GM18498 (cell line): ENCODE measurements around the gene ASPN.

Experiments
- ATAC-seq: cut with Tn5 transposase; IDR thresholded peaks from one replicate; pipeline ENCODE4 v1.9.1; 2021; ENCODE audit warnings: mild to moderate bottlenecking, moderate library complexity; ENCODE audit not compliant: unreplicated experiment

ASPN gene

DNA sequence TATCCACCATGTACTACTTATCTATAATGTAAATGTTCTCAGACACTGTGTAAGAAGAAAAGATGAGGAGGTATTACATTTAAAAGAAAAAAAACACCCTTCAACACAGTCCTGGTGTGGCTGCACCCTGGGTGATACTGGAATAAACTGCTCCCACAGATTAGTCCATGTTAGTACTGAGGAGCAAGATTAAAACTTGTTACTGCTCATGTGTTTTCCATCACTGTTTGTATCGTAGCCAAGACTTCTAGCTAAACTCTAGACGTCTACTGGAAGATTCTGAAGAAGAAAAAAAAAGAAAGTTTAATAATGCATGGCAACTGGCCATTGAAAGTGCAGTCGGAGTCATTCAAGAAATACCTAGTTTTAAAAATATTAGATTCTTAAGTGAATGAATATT lies at the start of gene ASPN:
Gene ASPN (minus strand): TSS at position 178 of the 400 bp plus-strand sequence.
- no peak for ATAC-seq

DNA sequence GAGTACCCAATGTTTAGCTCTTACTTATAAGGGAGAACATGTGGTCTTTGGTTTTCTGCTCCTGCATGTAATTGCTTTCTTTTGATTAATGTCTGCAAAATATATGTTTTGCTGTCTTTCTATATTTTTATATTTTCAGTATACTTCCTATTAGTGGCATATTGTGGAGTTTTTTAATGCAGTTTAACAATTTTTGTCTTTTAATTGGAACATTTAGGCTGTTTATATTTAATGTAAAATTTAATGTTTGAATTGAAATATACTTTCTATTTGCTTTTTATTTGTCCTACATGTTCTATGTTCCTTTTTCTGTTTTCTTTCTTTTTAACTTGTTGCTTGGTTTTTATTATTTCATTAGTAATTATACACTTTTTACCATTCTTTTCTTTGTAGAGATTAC lies 48.6 kb upstream of the ASPN start:
- ATAC-seq, result no peak

DNA sequence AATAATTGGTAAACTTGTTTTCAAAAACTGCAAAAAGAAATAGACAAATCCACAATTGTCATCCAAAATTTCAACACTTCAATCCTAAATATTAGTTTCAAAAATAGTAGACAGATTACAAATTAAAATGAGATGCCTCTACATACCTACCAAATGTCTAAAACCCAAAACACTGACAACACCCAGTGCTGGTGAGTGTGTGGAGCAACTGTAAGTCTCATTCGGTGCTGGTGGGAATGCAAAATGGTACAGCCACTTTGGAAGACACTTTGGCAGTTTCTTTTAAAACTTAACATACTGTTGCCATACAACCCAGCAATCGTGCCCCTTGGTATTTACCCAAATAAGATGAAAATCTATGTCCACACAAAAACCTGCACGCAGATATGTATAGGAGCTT lies 46.8 kb upstream of the ASPN start:
- ATAC-seq, result no peak

DNA sequence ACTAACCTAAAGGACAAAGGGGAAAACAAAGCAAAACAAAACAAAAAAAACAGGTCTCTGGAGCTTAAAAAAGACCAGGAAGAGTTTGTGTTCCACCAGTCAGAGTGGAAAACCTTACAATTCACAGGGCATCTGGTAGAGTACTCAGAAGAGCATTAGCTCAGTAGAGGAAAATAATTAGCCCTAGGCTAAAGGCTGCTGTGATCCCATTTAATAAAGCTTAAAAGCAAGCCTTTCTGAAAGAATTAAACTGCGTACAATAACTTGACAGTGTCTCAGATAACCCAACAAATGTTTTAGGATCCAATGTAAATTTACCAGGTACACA lies 46.2 kb upstream of the ASPN start:
- no peak for ATAC-seq

DNA sequence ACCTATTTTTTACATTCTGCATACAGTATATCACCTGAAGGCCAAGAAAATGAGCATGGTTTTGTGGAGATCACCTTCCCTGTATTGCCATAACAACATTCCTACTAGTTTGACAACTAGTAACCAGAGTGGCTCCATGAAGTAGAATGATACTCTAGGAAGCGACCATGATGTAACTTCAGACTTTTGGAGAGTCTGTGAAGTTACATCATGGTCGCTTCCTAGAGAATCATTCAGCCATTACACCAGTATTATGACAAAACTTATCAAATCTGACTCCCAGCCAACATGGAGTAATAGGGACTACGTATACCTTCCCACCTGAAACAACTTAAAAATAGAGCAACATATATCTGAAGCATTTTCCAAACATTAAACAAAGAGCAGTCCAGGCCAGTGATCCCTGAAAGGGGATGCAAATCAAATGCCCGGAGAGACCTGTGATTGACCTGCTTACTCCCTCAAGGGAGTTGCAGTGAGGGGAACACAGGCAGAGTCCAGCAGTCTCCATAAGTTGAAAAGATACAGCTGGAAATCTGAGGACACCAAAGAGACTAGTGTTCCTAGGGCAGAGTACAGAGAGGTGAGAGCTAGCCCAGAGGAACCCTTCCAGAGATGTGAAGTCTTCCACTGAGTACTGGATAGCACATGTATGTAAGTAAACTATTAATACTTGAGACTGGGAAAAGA lies 45.7 kb upstream of the ASPN start:
- no peak for ATAC-seq

DNA sequence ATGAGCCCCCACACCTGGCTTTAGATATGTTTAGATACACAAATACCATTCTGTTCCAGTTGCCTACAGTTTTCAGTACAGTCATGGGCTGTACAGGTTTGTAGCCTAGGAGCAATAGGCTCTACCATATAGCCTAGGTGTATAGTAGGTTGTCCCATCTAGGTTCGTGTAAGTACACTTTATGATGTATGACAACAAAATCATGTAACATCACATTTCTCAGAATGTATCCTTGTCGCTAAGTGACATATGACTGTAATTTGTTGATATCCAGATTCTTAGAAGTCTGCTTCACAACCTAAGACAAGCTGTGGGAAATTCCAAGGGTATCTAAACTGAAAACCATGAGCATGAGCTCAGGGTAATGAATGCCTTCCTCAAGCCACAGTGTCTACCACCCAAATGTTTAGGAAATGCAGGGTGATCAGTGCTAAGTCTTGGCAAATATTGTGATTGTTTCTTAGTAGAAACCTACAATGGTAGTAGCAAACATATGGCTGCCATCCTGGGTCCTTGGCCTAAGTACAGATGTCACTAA lies 45.1 kb upstream of the ASPN start:
- no peak for ATAC-seq

DNA sequence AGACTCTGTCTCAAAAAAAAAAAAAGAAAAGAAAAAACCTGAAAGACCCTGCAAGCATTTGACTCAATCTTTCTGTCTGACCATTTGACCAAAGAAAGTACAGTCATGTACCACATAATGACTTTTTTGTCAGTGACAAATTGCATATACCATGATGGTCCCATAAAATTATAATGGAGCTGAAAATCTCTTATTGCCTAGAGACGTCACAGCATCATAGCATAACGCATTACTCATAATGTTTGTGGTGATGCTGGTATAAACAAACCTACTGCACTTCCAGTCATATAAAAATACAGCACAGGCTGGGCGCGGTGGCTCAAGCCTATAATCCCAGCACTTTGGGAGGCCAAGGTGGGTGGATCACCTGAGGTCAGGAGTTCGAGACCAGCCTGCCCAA lies 43.0 kb upstream of the ASPN start:
- ATAC-seq, result no peak

DNA sequence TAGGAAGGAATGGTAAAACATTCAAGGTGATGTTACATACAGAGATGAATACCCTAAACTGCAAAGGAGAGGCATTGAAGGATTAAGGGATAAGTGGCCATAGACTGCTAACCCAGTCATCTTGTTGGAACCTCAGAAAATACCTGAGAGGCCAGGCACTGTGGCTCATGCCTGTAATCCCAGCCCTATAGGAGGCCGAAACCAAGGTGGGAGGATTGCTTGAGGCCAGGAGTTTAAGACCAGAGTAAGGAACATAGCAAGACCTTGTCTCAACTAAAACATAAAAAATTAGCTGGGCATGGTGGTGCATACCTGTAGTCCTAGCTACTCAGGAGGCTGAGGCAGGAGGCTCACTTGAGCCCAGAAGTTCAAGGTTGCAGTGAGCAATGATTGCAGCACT lies 42.6 kb upstream of the ASPN start:
- no peak for ATAC-seq

DNA sequence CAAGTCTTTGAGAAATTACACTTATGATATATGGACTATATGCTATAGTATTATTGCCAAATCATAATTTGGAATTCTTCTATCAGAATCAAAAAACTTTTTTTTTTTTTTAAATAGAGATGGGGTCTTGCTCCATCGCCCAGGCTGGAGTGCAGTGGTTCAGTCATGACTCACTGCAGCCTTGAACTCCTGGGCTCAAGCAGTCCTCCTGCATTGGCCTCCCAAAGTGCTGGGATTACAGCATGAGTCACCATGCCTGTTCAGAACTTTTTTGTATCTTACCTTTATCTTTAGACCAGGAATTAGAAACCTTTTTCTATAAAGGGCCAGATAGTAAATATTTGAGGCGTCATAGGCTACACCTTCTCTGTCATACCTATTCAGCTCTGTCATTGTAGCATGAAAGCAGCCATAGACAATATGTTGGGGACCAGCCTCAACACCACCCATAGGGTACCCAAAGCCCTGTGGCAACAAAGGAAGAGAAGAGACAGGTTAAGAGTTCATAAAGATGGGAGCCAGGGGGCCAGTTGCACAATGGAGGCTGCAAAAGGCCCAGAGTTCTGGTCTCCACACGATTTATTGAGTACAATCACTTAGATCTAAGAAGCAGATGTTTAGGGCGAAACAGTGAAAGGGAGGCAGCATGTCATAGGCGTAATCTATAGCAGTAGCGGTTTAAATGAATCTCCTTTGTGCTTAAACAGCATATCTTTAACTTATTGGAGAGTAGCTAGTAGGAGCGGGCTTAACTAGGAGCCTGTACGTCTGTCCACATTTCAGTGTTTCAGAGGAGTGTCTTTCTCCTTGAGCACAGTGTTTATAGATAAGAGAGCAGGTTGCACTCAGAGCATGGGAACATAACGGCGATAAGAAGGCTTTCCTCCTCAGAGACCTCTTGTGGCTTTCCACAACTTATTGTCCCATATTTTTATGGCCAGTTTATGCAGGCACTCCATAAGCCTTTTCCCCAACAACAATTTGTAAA lies 41.0 kb upstream of the ASPN start:
- ATAC-seq, result no peak

DNA sequence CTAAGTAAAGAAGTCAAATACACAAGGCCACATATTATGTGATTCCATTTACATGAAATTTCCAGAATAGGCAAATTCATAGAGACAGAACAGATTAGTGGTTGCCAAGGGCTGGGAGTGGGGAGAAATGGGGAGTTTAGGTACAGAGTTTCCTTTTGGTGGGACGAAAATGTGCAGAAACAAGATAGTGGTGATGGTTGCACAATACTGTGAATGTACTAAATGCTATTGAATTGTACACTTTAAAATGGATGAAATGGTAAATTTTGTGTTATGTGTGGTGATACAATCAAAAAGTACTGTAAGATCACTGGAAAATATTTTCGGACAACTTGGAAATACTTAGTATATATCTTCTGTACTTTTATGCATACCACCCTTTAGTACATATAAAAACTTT lies 38.5 kb upstream of the ASPN start:
- no peak for ATAC-seq

DNA sequence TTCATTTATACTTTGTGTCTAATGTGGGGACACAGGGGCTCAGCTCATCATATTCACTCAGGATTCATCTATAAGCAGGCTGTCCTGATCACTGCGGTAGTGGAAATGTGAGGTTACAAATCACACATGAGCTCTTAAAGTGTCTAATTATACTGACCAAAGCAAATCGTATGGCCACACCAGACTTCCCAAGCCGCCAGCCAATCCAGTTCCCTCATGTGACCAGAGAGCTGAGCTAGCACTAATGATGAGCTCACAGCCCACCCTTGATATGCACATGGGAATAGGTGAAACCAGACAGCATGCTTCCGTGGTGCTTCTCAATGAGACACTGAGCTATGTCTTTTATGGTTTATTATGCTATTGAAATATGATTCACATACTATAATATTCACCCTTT lies 35.9 kb upstream of the ASPN start:
- ATAC-seq, result no peak

DNA sequence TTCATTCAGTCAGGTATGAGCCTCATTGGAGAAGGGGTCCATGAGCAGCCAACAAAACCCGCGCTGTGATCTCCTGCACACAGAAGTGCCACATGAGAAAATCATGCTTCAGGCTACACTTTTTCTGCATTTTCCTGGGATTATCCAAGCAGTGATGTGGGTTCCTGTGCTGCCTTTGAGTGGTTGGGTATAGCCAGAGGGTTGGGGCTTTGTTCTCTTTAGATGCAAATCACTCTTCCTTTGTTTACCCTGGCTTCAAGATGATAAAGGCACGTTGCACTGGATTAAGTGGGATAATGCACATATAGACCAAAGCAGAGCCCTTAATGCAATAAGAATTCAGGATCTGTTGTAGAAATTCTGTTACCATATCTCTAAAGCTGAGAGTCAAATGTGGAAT lies 34.7 kb upstream of the ASPN start:
- ATAC-seq, result no peak

DNA sequence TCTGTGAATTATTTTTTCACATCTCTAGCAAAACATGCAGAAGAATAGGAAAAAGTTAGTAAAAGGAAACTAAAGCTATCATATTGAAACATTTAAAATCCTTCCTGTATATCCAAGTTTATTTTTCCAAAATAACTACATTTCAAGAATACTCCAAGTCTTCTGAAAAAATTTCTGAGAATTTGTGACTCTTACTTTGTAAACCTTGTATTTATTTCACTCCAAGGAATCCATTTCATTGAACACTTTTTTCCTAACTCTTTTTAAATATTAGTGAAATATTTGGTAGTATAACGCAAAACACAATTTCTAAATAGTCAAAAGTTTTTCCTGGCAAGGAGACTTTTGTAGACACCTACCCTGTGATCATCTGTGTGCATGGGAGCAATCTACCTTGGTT lies 34.2 kb upstream of the ASPN start:
- no peak for ATAC-seq

DNA sequence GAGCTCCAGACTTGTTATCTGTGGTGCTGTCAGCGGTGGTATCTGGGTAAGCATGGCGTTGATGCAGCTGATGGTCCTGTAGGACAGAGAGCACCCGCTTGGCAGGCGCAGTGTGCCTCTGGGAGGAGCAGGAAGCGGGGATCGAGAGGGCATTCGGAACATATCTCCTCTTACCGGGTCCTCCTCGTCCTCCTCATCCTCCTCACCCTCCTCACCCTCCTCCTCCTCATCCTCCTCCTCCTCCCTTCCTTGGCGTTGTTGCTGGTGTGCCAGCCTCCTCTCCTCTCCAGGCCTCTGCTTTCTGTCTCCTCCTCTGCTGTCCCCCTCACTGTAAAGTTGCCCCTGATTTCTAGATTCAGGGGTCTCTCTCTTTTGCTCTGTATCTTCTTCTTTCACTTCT lies 32.3 kb upstream of the ASPN start:
- no peak for ATAC-seq

DNA sequence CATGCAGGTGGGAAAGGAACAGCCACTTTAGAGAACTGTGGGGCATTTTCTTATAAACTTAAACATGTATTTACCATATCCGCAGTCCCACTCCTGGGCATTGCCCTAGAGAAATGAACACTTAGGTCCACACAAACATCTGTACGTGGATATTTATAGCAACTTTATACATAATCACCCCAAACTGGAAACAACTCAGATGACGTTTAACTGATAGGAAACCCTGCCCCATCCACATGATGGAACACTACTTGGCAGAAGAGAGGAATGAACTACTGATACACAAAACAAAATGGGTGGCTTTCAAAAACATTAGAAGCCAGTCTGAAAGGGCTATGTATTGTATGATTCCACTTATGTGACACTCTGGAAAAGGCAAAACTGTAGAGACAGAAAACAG lies 31.0 kb upstream of the ASPN start:
- no peak for ATAC-seq

DNA sequence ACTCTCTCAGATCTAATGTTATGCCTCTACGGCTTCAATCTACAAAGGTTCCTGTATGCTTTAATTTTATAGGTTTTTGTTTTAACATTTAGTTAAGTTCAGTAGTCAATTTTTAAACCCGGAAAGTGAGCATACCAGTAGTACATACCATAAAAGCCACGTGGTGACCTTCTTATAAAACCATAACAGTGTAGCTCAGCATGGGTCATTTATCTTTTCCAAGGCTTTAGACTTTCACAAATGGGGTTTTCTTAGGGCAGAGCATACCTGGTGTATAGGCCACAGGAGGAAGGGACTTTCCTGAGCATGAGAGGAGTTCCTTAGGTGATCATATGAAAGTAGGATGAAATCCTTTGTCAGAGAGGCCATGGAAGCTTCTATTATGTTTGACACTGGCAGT lies 30.3 kb upstream of the ASPN start:
- ATAC-seq, result no peak

DNA sequence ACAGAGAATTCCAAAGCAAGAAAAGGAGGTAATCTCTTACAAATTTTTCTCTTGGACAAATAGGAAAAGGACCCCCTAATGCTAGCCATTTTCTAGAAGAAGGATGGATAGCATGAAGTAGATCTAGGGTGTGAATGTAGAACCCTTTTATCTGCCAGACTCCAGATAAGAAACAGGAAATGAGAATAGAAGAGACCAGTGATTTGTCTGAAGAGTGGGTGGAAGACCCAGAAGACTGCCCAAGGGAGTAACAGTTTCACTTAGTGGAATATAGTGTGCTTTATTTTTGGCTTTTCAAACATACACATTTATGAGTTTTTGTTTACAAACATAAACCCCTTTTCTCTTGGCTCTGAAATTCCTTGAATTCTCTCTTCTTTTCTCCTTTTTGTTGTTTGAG lies 28.4 kb upstream of the ASPN start:
- no peak for ATAC-seq

DNA sequence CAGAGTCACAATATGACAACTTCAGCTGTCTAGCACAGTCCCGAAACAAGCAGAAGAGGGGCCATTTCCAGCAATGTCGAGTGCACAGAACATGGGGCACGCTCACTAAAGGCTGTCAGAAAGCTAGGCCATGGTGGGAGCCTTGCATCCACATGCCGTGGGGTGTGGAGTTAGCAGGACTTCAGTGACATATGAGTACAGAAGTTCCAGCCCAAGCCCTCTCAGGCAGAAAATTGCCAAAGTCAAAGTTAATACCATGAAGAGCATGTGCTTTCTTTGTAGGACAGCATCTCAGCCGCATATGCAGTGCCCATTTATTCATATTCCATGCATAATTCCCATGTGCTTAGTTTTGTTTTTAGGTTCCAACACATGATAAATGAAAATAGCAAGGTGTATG lies 26.7 kb upstream of the ASPN start:
- no peak for ATAC-seq

DNA sequence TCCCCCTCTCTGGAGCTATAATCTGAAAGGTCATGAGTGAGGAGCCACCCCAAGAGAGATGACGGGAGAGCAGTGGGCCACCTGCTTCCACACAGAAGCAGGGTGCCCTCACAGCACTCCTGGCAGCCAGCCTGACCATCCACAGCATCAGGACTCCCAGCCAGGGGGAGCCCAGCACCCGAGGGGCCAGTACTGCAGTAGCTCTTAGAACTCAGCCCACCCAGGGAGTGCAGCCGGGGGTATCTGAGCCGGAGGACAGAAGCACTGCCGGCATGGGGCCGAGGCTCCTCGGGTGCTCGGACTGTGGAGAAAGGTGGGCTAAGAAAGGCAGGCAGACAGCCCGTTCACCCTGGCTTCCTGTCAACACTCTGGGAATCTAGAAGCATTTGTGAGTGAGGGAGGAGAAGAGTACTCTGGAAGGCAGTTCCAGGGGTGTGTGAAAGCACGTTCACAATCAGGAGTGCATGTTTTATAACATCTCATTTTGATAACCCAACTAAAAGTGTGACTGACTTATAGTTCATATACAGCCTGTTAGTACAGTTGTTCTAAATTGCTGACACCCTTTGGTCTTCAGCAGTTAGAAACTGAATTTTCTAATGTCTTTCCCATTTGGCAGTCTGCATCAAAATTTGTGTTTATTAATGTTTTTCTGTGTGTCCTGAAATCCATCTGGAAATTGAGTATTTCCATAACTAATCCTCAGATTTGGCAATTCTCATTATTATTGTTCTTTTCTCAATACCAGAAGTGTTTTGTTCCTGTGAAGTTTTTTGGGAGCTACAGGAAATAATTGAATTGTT lies 25.9 kb upstream of the ASPN start:
- no peak for ATAC-seq

DNA sequence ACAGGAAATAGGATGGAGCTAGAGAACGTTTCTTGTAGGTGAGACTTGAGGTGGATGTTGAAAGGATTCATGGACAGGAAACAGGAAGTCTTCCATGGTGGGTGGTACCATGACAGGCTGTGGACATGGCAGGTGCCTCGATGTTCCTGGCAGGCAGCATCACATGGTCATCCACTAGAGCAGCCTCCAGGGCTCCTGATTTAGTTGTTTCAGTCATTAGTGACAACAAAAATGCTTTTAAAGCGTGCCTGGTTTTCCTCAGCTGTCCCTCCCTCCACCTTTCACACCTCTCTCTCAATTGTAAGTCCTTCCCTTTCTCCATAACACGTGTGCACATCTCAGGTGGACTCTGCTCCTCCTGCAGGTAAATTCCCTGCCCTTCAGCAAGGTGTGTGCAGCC lies 25.2 kb upstream of the ASPN start:
- no peak for ATAC-seq

DNA sequence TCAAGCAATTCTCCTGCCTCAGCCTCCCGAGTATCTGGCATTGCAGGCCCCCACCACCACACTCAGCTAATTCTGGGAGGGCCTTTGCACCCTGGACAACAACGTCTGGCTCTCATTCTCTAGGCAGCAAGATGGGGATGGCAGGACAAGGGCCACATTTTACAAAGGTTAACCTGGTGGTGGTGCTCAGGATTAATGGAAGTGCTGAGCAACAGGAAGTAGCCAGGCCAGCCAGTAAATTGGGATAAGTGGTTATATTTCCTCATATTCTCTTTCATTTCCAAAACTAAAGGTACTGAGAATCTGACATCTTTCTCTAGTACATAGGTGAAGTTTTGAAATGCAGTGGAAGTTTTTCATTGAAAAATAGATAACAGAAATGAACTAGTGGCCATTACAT lies 24.7 kb upstream of the ASPN start:
- no peak for ATAC-seq
